Karpas-422 (cell line): Measurements from ENCODE around the gene MCC. TPM values are rescaled to one million over a fixed set of nuclear protein-coding genes. Genes with fewer than 3 reads are reported as not detected.

Experiments
- DNase-seq: peaks from one replicate; pipeline ENCODE4 v3.0.0-alpha.2; 2015
- H2AFZ ChIP-seq: fragments of 200-600 bp; sonication (generic); 2 replicates; pipeline ENCODE4 v1.6.1; 2014; ENCODE audit warnings: antibody characterized with exemption, low read length, mixed read lengths
- H3K27ac ChIP-seq: fragments of 200-600 bp; sonication (generic); 2 replicates; pipeline ENCODE4 v1.5.1; 2014; ENCODE audit warnings: mild to moderate bottlenecking, low read length, moderate library complexity
- H3K27me3 ChIP-seq: fragments of 200-600 bp; sonication (generic); 2 replicates; pipeline ENCODE4 v1.6.1; 2014; ENCODE audit warnings: low read length, mixed read lengths
- H3K36me3 ChIP-seq: fragments of 200-600 bp; sonication (generic); 2 replicates; pipeline ENCODE4 v1.6.1; 2014; ENCODE audit warnings: low read length, mixed read lengths; ENCODE audit not compliant: insufficient read depth
- H3K4me1 ChIP-seq: fragments of 200-600 bp; sonication (generic); 2 replicates; pipeline ENCODE4 v1.6.1; 2014; ENCODE audit warnings: mild to moderate bottlenecking, low read length, mixed read lengths
- H3K4me2 ChIP-seq: fragments of 200-600 bp; sonication (generic); 2 replicates; pipeline ENCODE4 v1.6.1; 2014; ENCODE audit warnings: low read length, low read depth, mild to moderate bottlenecking; ENCODE audit not compliant: poor library complexity, severe bottlenecking
- H3K4me3 ChIP-seq: fragments of 200-600 bp; sonication (generic); 2 replicates; pipeline ENCODE4 v1.5.1; 2014; ENCODE audit warnings: mild to moderate bottlenecking, antibody characterized with exemption, low read length, mixed read lengths
- H3K79me2 ChIP-seq: fragments of 200-600 bp; sonication (generic); 2 replicates; pipeline ENCODE4 v1.6.1; 2014; ENCODE audit warnings: mild to moderate bottlenecking, low read length, mixed read lengths
- H3K9ac ChIP-seq: fragments of 200-600 bp; sonication (generic); 2 replicates; pipeline ENCODE4 v1.6.0; 2014; ENCODE audit warnings: low read length
- H3K9me2 ChIP-seq: fragments of 200-600 bp; sonication (generic), shearing (Covaris generic); replicated peaks from 2 replicates; pipeline ENCODE4 v1.6.0; 2014; ENCODE audit warnings: mild to moderate bottlenecking, low read length, moderate library complexity; ENCODE audit not compliant: insufficient read depth
- H3K9me3 ChIP-seq: fragments of 300-700, 200-600 bp; sonication (generic); 2 replicates; pipeline ENCODE4 v1.6.1; 2014; ENCODE audit warnings: low read length, mixed read lengths
- H4K20me1 ChIP-seq: fragments of 200-600 bp; sonication (generic); 2 replicates; pipeline ENCODE4 v1.6.1; 2014; ENCODE audit warnings: mild to moderate bottlenecking, antibody characterized with exemption, low read length, low read depth; ENCODE audit not compliant: insufficient read depth
- total RNA-seq: library from RNA; depleted of rRNA; stranded (reverse); fragments of >200 nt; shearing (Covaris generic); gene quantifications from 2 replicates; pipeline ENCODE4 v1.2.3, GENCODE V29; 2014; ENCODE audit warnings: low replicate concordance

The MCC gene
- total RNA-seq, 1 experiment from 2014 or later, result 5.5 TPM

DNA sequence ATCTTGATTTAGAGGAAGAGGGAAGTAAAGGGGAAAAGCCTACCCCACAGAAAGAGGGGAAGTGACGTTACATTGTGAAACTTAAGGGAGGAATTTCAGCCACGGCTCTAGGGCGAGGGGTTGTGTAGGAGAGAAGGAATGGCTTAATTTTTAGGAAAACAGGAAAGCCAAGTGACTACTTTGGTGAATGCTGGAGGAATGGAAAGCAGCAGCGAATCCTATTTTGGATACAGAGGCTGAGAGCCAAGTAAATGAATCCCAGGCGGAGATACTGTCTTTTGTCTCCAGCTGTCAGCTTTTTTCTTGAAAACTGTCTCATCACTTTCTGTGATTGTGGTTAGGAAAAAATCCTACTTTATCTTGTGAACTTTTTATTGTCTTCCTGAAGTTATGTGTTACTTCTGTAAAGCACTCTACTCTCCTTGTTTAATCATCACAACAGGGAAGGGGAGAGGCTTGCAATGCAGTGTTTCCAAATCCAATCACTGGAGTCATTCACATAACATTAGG is 241.8 kb downstream of the MCC start:
- H3K27me3 ChIP-seq, result peaks cover 3% of the 10 kb centered on the region; the same call in 1 of the 2 replicates

GRCh38 chr5:113245427-113246225 is 242.6 kb downstream of the MCC start:
- peaks cover 3% of the 10 kb centered on the region; the same call in 1 of the 2 replicates for H3K27me3 ChIP-seq
- H3K79me2 ChIP-seq, result no peaks in the 10 kb centered on the region
- H3K27ac ChIP-seq, result no peak overlapping the region
- no peak for DNase-seq
- H4K20me1 ChIP-seq, result no peaks in the 10 kb centered on the region
- H3K36me3 ChIP-seq, result no peaks in the 10 kb centered on the region
- H3K9ac ChIP-seq, result no peak overlapping the region
- H3K9me2 ChIP-seq, result no peaks in the 10 kb centered on the region
- H3K4me1 ChIP-seq, result peaks cover 6% of the 10 kb centered on the region
- no peaks in the 10 kb centered on the region for H3K9me3 ChIP-seq
- H2AFZ ChIP-seq, result peak overlapping the region; percentile 59; the same call in 1 of the 2 replicates
- no peak overlapping the region for H3K4me3 ChIP-seq
- peak overlapping the region; percentile 34 for H3K4me2 ChIP-seq

More for the DNA sequence above, 241.8 kb downstream of the MCC start:
- Histone ChIP-seq H3K4me1 (peaks cover 6% of the 10 kb centered on the region), H4K20me1 (no peaks in the 10 kb centered on the region), H3K9me3 (no peaks in the 10 kb centered on the region), H3K9ac (no peak overlapping the region), H3K4me3 (no peak overlapping the region), H3K79me2 (no peaks in the 10 kb centered on the region), H2AFZ (peak overlapping the region; percentile 59; the same call in 1 of the 2 replicates), H3K27ac (no peak overlapping the region), H3K9me2 (no peaks in the 10 kb centered on the region), H3K36me3 (no peaks in the 10 kb centered on the region), H3K4me2 (peak overlapping the region; percentile 34)
- DNase-seq, result no peak

GRCh38 chr5:113244966-113245365 is 243.3 kb downstream of the MCC start:
- H3K4me1 ChIP-seq, result peaks cover 6% of the 10 kb centered on the region
- H3K9me3 ChIP-seq, result no peaks in the 10 kb centered on the region
- H4K20me1 ChIP-seq, result no peaks in the 10 kb centered on the region
- no peaks in the 10 kb centered on the region for H3K36me3 ChIP-seq
- H3K9ac ChIP-seq, result no peak overlapping the region
- H3K4me3 ChIP-seq, result no peak overlapping the region
- H3K27me3 ChIP-seq, result peaks cover 3% of the 10 kb centered on the region; the same call in 1 of the 2 replicates
- DNase-seq, result no peak
- H3K9me2 ChIP-seq, result no peaks in the 10 kb centered on the region
- no peaks in the 10 kb centered on the region for H3K79me2 ChIP-seq
- no peak overlapping the region for H3K4me2 ChIP-seq
- no peak overlapping the region for H3K27ac ChIP-seq
- no peak overlapping the region for H2AFZ ChIP-seq

GRCh38 chr5:113243349-113243664 is 244.9 kb downstream of the MCC start:
- peaks cover 6% of the 10 kb centered on the region for H3K4me1 ChIP-seq

GRCh38 chr5:113242481-113243348 is 245.5 kb downstream of the MCC start:
- Histone ChIP-seq H3K9ac (no peak overlapping the region), H3K4me3 (no peak overlapping the region), H3K4me1 (peaks cover 6% of the 10 kb centered on the region), H4K20me1 (no peaks in the 10 kb centered on the region), H3K27ac (no peak overlapping the region), H3K9me2 (no peaks in the 10 kb centered on the region), H3K27me3 (peaks cover 3% of the 10 kb centered on the region; the same call in 1 of the 2 replicates), H3K36me3 (no peaks in the 10 kb centered on the region), H3K79me2 (no peaks in the 10 kb centered on the region), H2AFZ (no peak overlapping the region), H3K9me3 (no peaks in the 10 kb centered on the region), H3K4me2 (no peak overlapping the region)
- DNase-seq, result no peak

More at GRCh38 chr5:113243349-113243664, 244.9 kb downstream of the MCC start:
- no peaks in the 10 kb centered on the region for H3K79me2 ChIP-seq
- no peaks in the 10 kb centered on the region for H4K20me1 ChIP-seq
- H3K4me3 ChIP-seq, result no peak overlapping the region
- H2AFZ ChIP-seq, result no peak overlapping the region
- H3K9me2 ChIP-seq, result no peaks in the 10 kb centered on the region
- H3K9me3 ChIP-seq, result no peaks in the 10 kb centered on the region
- no peak for DNase-seq
- no peaks in the 10 kb centered on the region for H3K36me3 ChIP-seq
- H3K27me3 ChIP-seq, result peaks cover 3% of the 10 kb centered on the region; the same call in 1 of the 2 replicates
- H3K9ac ChIP-seq, result no peak overlapping the region
- no peak overlapping the region for H3K27ac ChIP-seq
- H3K4me2 ChIP-seq, result no peak overlapping the region

GRCh38 chr5:113240951-113241726 is 247.1 kb downstream of the MCC start:
- Histone ChIP-seq H3K9me2 (no peaks in the 10 kb centered on the region), H3K4me3 (no peak overlapping the region), H3K27ac (no peak overlapping the region), H3K4me2 (no peak overlapping the region), H3K4me1 (peaks cover 2% of the 10 kb centered on the region), H2AFZ (no peak overlapping the region), H3K36me3 (no peaks in the 10 kb centered on the region), H3K9me3 (no peaks in the 10 kb centered on the region), H4K20me1 (no peaks in the 10 kb centered on the region), H3K27me3 (no peaks in the 10 kb centered on the region), H3K79me2 (no peaks in the 10 kb centered on the region), H3K9ac (no peak overlapping the region)
- no peak for DNase-seq

GRCh38 chr5:113240032-113240431 is 248.2 kb downstream of the MCC start:
- Histone ChIP-seq H3K27me3 (no peaks in the 10 kb centered on the region), H3K4me1 (no peaks in the 10 kb centered on the region), H3K9me2 (no peaks in the 10 kb centered on the region), H3K36me3 (no peaks in the 10 kb centered on the region), H3K4me2 (no peak overlapping the region), H3K4me3 (no peak overlapping the region), H3K9me3 (no peaks in the 10 kb centered on the region), H3K79me2 (no peaks in the 10 kb centered on the region), H2AFZ (no peak overlapping the region), H3K9ac (no peak overlapping the region), H3K27ac (no peak overlapping the region), H4K20me1 (no peaks in the 10 kb centered on the region)
- no peak for DNase-seq
